Panc1 (cell line): Measurements from ENCODE around the gene ADPRHL1. TPM values are rescaled to one million over a fixed set of nuclear protein-coding genes. Genes with fewer than 3 reads are reported as not detected.
"Not testable (repeated sequence)": the region's sequence is repeated elsewhere in the genome, so short reads cannot be mapped to it uniquely, and the experiment has no call there.

Source experiments
- ATAC-seq: fragments of 200-7000 bp; cut with Tn5 transposase; 2 replicates; pipeline ENCODE4 v1.9.1; 2020; ENCODE audit warnings: mild to moderate bottlenecking, moderate library complexity
- BruUV-seq: library from RNA; stranded (reverse); fragments of 400-500 nt; replicated peaks from 2 replicates; lab custom pipeline; 2021; lab: Mats Ljungman, UMichigan
- CTCF ChIA-PET: fragments of 300-600 bp; sonication (Branson Sonifier 250); formaldehyde crosslinking; loops from one replicate; lab custom pipeline; 2022; ENCODE audit warnings: antibody characterized with exemption; lab: Charles Lee
- POLR2A ChIA-PET: fragments of 300-600 bp; sonication (Branson Sonifier 250); formaldehyde crosslinking; loops from one replicate; lab custom pipeline; 2022; ENCODE audit warnings: antibody characterized with exemption; lab: Charles Lee
- DNase-seq: peaks from one replicate; pipeline ENCODE4 v3.0.0-alpha.2; 2010; ENCODE audit warnings: low read depth, low spot score
- H3K27ac ChIP-seq: 2 replicates; pipeline ENCODE4 v1.5.1; 2011; ENCODE audit warnings: mild to moderate bottlenecking, low read length, inconsistent platforms
- H3K27me3 ChIP-seq: fragments of 200-500 bp; sonication (Bioruptor generic); 2 replicates; pipeline ENCODE4 v1.6.0; 2014; ENCODE audit warnings: low read length, inconsistent platforms; ENCODE audit not compliant: control insufficient read depth, insufficient read depth
- H3K36me3 ChIP-seq: fragments of 200-500 bp; sonication (Bioruptor generic); 2 replicates; pipeline ENCODE4 v1.5.1; 2014; ENCODE audit warnings: inconsistent platforms, mild to moderate bottlenecking, low read length, moderate library complexity; ENCODE audit not compliant: control insufficient read depth, insufficient read depth
- H3K4me1 ChIP-seq: 2 replicates; pipeline ENCODE4 v1.5.1; 2011; ENCODE audit warnings: inconsistent platforms, mild to moderate bottlenecking, low read length, moderate library complexity; ENCODE audit not compliant: control insufficient read depth, insufficient read depth
- H3K4me3 ChIP-seq, 2 experiments: 2 replicates each; pipeline ENCODE4 v1.5.1; 2011 to 2012; ENCODE audit warnings: low read depth in 2 of 2, low read length in 2 of 2, mild to moderate bottlenecking in 2 of 2, inconsistent platforms in 1 of 2, moderate library complexity in 1 of 2
- H3K9me3 ChIP-seq: fragments of 200-500 bp; sonication (Bioruptor generic); 2 replicates; pipeline ENCODE4 v1.5.1; 2014; ENCODE audit warnings: low read depth, mild to moderate bottlenecking, inconsistent platforms, low read length, moderate library complexity; ENCODE audit not compliant: control insufficient read depth, insufficient read depth
- POLR2AphosphoS5 ChIP-seq: IDR thresholded peaks from 2 replicates; pipeline ENCODE4 v1.6.1; 2012; ENCODE audit warnings: mild to moderate bottlenecking, low read depth, low read length, moderate library complexity
- SIN3A ChIP-seq: IDR thresholded peaks from 2 replicates; pipeline ENCODE4 v1.6.1; 2012; ENCODE audit warnings: low read depth, mild to moderate bottlenecking, low read length, moderate library complexity, borderline replicate concordance; ENCODE audit not compliant: insufficient read depth
- TCF7L2 ChIP-seq: IDR thresholded peaks from 2 replicates; pipeline ENCODE4 v1.6.1; 2011; ENCODE audit warnings: mild to moderate bottlenecking, low read depth, low read length, inconsistent platforms
- in situ Hi-C: cut with HindIII; loops from 2 replicates; pipeline ENCODE4 v1.10.0; 2016; ENCODE audit warnings: low sequenced_read_pairs, low pct_unique_long_range_greater_than_20kb
- intact Hi-C: fragments of 100-400 bp; cut with micrococcal nuclease; formaldehyde crosslinking; loops from one replicate; pipeline ENCODE4 v1.10.0; 2022; ENCODE audit not compliant: unreplicated experiment
- total RNA-seq: library from RNA; stranded (reverse); gene quantifications from one replicate; pipeline ENCODE4 v1.2.1, GENCODE V29; 2021; ENCODE audit not compliant: unreplicated experiment
- TF ChIP-seq, protein P1 (sequence below): fragments of 450-650 bp; IDR thresholded peaks from 2 replicates; pipeline ENCODE4 v1.5.1; 2017; ENCODE audit warnings: mild to moderate bottlenecking
- TF ChIP-seq, protein P2 (sequence below), 2 experiments: IDR thresholded peaks; 2 replicates each; pipeline ENCODE4 v1.6.1; 2011 to 2012; ENCODE audit warnings: low read depth in 2 of 2, control low read depth in 1 of 2, low read length in 1 of 2, mild to moderate bottlenecking in 1 of 2, moderate library complexity in 1 of 2; ENCODE audit not compliant: insufficient read depth in 1 of 2

ADPRHL1 gene
- total RNA-seq, 1 experiment from 2014 or later, result 4.8 TPM

GRCh38 chr13:113450861-113451620 is 2.2 kb downstream of the ADPRHL1 start:
- DNase-seq, intact Hi-C loops, H3K27ac ChIP-seq, H3K27me3 ChIP-seq, H3K4me3 ChIP-seq, H3K9me3 ChIP-seq, in situ Hi-C loops, POLR2A ChIA-PET, BruUV-seq, H3K36me3 ChIP-seq, ATAC-seq, H3K4me1 ChIP-seq: not testable (repeated sequence)
- CTCF ChIA-PET, result interaction anchor here (0.6 to 0.7 kb wide), 3 partner anchors 14 to 25 kb away, joined by 3 read pairs; no protein-coding TSS in a partner anchor
- TF ChIP-seq, protein P1, sequence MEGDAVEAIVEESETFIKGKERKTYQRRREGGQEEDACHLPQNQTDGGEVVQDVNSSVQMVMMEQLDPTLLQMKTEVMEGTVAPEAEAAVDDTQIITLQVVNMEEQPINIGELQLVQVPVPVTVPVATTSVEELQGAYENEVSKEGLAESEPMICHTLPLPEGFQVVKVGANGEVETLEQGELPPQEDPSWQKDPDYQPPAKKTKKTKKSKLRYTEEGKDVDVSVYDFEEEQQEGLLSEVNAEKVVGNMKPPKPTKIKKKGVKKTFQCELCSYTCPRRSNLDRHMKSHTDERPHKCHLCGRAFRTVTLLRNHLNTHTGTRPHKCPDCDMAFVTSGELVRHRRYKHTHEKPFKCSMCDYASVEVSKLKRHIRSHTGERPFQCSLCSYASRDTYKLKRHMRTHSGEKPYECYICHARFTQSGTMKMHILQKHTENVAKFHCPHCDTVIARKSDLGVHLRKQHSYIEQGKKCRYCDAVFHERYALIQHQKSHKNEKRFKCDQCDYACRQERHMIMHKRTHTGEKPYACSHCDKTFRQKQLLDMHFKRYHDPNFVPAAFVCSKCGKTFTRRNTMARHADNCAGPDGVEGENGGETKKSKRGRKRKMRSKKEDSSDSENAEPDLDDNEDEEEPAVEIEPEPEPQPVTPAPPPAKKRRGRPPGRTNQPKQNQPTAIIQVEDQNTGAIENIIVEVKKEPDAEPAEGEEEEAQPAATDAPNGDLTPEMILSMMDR, result peak; percentile 67

DNA sequence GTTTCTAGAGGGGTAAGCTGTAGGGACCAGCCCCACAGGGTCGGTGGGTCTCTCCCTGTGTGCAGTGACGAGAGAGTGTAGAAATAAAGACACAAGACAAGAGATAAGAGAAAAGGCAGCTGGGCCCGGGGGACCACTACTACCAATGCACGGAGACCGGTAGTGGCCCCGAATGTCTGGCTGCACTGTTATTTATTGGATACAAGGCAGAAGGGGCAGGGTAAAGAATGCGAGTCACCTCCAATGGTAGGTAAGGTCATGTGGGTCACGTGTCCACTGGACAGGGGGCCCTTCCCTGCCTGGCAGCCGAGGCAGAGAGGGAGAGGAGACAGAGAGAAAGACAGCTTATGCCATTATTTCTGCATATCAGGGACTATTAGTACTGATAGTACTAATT is 2.9 kb downstream of the ADPRHL1 start:
- in situ Hi-C loops, H3K4me1 ChIP-seq, H3K4me3 ChIP-seq, ATAC-seq, DNase-seq, intact Hi-C loops, BruUV-seq, H3K9me3 ChIP-seq, POLR2A ChIA-PET, H3K36me3 ChIP-seq, H3K27me3 ChIP-seq: not testable (repeated sequence)
- peak overlapping the region; percentile 96 for H3K27ac ChIP-seq
- CTCF ChIA-PET, result interaction anchor here (0.7 kb wide), 1 partner anchor 13 kb away, joined by 3 read pairs; no protein-coding TSS in a partner anchor

GRCh38 chr13:113449693-113450347 is 3.5 kb downstream of the ADPRHL1 start:
- Histone ChIP-seq H3K36me3 (peaks cover 4% of the 10 kb centered on the region; the same call in 1 of the 2 replicates), H3K9me3 (no peaks in the 10 kb centered on the region), H3K4me3 (peak overlapping the region; percentile 56 to 81), H3K27ac (peak overlapping the region; percentile 96), H3K4me1 (peaks cover 6% of the 10 kb centered on the region), H3K27me3 (no peaks in the 10 kb centered on the region)
- ATAC-seq (no peak), DNase-seq (no peak)
- TSS peak; percentile 92 for BruUV-seq
- ChIA-PET POLR2A (no interaction called here), CTCF (interaction anchor here (0.7 kb wide), 1 partner anchor 13 kb away, joined by 3 read pairs; no protein-coding TSS in a partner anchor)
- intact Hi-C loops, result no loop called here
- in situ Hi-C loops, result no loop called here
- TF ChIP-seq, protein P2, sequence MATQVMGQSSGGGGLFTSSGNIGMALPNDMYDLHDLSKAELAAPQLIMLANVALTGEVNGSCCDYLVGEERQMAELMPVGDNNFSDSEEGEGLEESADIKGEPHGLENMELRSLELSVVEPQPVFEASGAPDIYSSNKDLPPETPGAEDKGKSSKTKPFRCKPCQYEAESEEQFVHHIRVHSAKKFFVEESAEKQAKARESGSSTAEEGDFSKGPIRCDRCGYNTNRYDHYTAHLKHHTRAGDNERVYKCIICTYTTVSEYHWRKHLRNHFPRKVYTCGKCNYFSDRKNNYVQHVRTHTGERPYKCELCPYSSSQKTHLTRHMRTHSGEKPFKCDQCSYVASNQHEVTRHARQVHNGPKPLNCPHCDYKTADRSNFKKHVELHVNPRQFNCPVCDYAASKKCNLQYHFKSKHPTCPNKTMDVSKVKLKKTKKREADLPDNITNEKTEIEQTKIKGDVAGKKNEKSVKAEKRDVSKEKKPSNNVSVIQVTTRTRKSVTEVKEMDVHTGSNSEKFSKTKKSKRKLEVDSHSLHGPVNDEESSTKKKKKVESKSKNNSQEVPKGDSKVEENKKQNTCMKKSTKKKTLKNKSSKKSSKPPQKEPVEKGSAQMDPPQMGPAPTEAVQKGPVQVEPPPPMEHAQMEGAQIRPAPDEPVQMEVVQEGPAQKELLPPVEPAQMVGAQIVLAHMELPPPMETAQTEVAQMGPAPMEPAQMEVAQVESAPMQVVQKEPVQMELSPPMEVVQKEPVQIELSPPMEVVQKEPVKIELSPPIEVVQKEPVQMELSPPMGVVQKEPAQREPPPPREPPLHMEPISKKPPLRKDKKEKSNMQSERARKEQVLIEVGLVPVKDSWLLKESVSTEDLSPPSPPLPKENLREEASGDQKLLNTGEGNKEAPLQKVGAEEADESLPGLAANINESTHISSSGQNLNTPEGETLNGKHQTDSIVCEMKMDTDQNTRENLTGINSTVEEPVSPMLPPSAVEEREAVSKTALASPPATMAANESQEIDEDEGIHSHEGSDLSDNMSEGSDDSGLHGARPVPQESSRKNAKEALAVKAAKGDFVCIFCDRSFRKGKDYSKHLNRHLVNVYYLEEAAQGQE (IDR thresholded peaks at IDR 0.05; ENCODE audit: insufficient read depth in 1 of 2, low read depth in 2 of 2, low read length in 1 of 2), result no peak
- TF ChIP-seq POLR2AphosphoS5 (no peak), SIN3A (no peak), TCF7L2 (no peak)
- TF ChIP-seq, protein P1, result no peak
